Osteoblast (primary cell): Measurements from ENCODE around the gene FBXO36. TPM values are rescaled to one million over a fixed set of nuclear protein-coding genes. Genes with fewer than 3 reads are reported as not detected.

Experiments used
- DNase-seq: peaks from one replicate; pipeline ENCODE4 v3.0.0; 2011; ENCODE audit warnings: low spot score, mixed read lengths; ENCODE audit not compliant: insufficient read length; ENCODE audit errors: missing footprints
- H2AFZ ChIP-seq: 2 replicates; pipeline ENCODE4 v1.6.0; 2011; ENCODE audit warnings: mild to moderate bottlenecking, low read length
- H3K27ac ChIP-seq: 2 replicates; pipeline ENCODE4 v1.5.1; 2011; ENCODE audit warnings: mild to moderate bottlenecking, low read depth, low read length, moderate library complexity
- H3K27me3 ChIP-seq: 2 replicates; pipeline ENCODE4 v1.6.0; 2012; ENCODE audit warnings: mild to moderate bottlenecking, control low read depth, inconsistent platforms, low read length, moderate library complexity; ENCODE audit not compliant: insufficient read depth
- H3K36me3 ChIP-seq: 2 replicates; pipeline ENCODE4 v1.5.1; 2011; ENCODE audit warnings: mild to moderate bottlenecking, low read length, control low read depth, moderate library complexity; ENCODE audit not compliant: insufficient read depth
- H3K4me1 ChIP-seq: 2 replicates; pipeline ENCODE4 v1.5.1; 2011; ENCODE audit warnings: mild to moderate bottlenecking, low read length, control low read depth, moderate library complexity; ENCODE audit not compliant: insufficient read depth
- H3K4me2 ChIP-seq: 2 replicates; pipeline ENCODE4 v1.6.0; 2011; ENCODE audit warnings: mild to moderate bottlenecking, low read length; ENCODE audit not compliant: insufficient read depth
- H3K4me3 ChIP-seq: fragments of 200-600 bp; sonication (generic); 3 replicates; pipeline ENCODE4 v1.5.1; 2012; ENCODE audit warnings: mild to moderate bottlenecking, low read length, inconsistent platforms; ENCODE audit not compliant: insufficient read depth
- H3K79me2 ChIP-seq: 2 replicates; pipeline ENCODE4 v1.6.0; 2012; ENCODE audit warnings: mild to moderate bottlenecking, low read length, control low read depth, inconsistent platforms; ENCODE audit not compliant: insufficient read depth
- H3K9me3 ChIP-seq: 2 replicates; pipeline ENCODE4 v1.5.1; 2011; ENCODE audit warnings: low read depth, low read length, control low read depth
- H4K20me1 ChIP-seq: 2 replicates; pipeline ENCODE4 v1.6.0; 2012; ENCODE audit warnings: mild to moderate bottlenecking, low read length, control low read depth; ENCODE audit not compliant: insufficient read depth
- CTCF ChIP-seq: IDR thresholded peaks from 2 replicates; pipeline ENCODE4 v1.5.1; 2011; ENCODE audit warnings: mild to moderate bottlenecking, low read depth, low read length, moderate library complexity; ENCODE audit errors: extremely low read depth
- total RNA-seq: library from RNA; depleted of rRNA; stranded (reverse); fragments of >200 nt; gene quantifications from 2 replicates; pipeline ENCODE4 v1.2.3, GENCODE V29; 2012

Gene FBXO36
- total RNA-seq = 6.9 and 7.7 TPM in 2 replicates

- Histone ChIP-seq H3K9me3 (no peaks in the 10 kb centered on the region), H3K4me3 (peak within 1 kb of the TSS; percentile 96), H3K36me3 (peaks cover 3% of the 10 kb centered on the region), H3K4me1 (peaks cover 24% of the 10 kb centered on the region), H4K20me1 (peaks cover 22% of the 10 kb centered on the region), H3K79me2 (peaks cover 55% of the 10 kb centered on the region), H3K27ac (peak within 1 kb of the TSS; percentile 93), H3K27me3 (no peaks in the 10 kb centered on the region), H2AFZ (peak within 1 kb of the TSS; percentile 99), H3K4me2 (peak within 1 kb of the TSS; percentile 100)
- DNase-seq = peak; percentile 90
- TF ChIP-seq CTCF = no peak
Observed at GRCh38 chr2:229922449-229923386, at the start of gene FBXO36. FBXO36 (plus strand) TSS chr2:229922503; CDS start chr2:229922514, 11 bp downstream.

GRCh38 chr2:229873123-229873581, 49.2 kb upstream of the FBXO36 start:
- H3K79me2 ChIP-seq = peaks cover 93% of the 10 kb centered on the region
- H3K4me2 ChIP-seq = no peak overlapping the region
- H3K9me3 ChIP-seq = no peaks in the 10 kb centered on the region
- no peak overlapping the region for H2AFZ ChIP-seq
- H3K36me3 ChIP-seq = peaks cover 15% of the 10 kb centered on the region
- H3K4me3 ChIP-seq = no peak overlapping the region
- DNase-seq = no peak
- peaks cover 10% of the 10 kb centered on the region for H4K20me1 ChIP-seq
- no peak overlapping the region for H3K27ac ChIP-seq
- no peak for TF ChIP-seq CTCF
- H3K27me3 ChIP-seq = no peaks in the 10 kb centered on the region
- no peaks in the 10 kb centered on the region for H3K4me1 ChIP-seq

- Histone ChIP-seq H3K27ac (no peak overlapping the region), H4K20me1 (peaks cover 4% of the 10 kb centered on the region), H3K9me3 (no peaks in the 10 kb centered on the region), H3K79me2 (peaks cover 87% of the 10 kb centered on the region), H3K4me2 (no peak overlapping the region), H2AFZ (no peak overlapping the region), H3K36me3 (peaks cover 27% of the 10 kb centered on the region), H3K4me1 (no peaks in the 10 kb centered on the region), H3K27me3 (no peaks in the 10 kb centered on the region), H3K4me3 (no peak overlapping the region)
- no peak for TF ChIP-seq CTCF
- DNase-seq = no peak
Observed at GRCh38 chr2:229874647-229875046, 47.7 kb upstream of the FBXO36 start.

GRCh38 chr2:229875549-229875948, 46.8 kb upstream of the FBXO36 start:
- H3K36me3 ChIP-seq = peaks cover 29% of the 10 kb centered on the region
- no peak overlapping the region for H3K4me2 ChIP-seq
- H3K79me2 ChIP-seq = peaks cover 87% of the 10 kb centered on the region
- no peak overlapping the region for H3K4me3 ChIP-seq
- no peaks in the 10 kb centered on the region for H3K4me1 ChIP-seq
- TF ChIP-seq CTCF = no peak
- H3K9me3 ChIP-seq = no peaks in the 10 kb centered on the region
- DNase-seq = no peak
- peaks cover 3% of the 10 kb centered on the region for H4K20me1 ChIP-seq
- no peaks in the 10 kb centered on the region for H3K27me3 ChIP-seq
- H3K27ac ChIP-seq = no peak overlapping the region
- no peak overlapping the region for H2AFZ ChIP-seq
